HG03039 (cell line): ENCODE results near the gene TMPRSS15.
"Not testable (repeated sequence)": the region's sequence is repeated elsewhere in the genome, so short reads cannot be mapped to it uniquely, and the experiment has no call there.

ENCODE experiments used
- ATAC-seq: cut with Tn5 transposase; IDR thresholded peaks from one replicate; pipeline ENCODE4 v1.9.1; 2021; ENCODE audit warnings: mild to moderate bottlenecking, moderate library complexity; ENCODE audit not compliant: unreplicated experiment

The TMPRSS15 gene

DNA sequence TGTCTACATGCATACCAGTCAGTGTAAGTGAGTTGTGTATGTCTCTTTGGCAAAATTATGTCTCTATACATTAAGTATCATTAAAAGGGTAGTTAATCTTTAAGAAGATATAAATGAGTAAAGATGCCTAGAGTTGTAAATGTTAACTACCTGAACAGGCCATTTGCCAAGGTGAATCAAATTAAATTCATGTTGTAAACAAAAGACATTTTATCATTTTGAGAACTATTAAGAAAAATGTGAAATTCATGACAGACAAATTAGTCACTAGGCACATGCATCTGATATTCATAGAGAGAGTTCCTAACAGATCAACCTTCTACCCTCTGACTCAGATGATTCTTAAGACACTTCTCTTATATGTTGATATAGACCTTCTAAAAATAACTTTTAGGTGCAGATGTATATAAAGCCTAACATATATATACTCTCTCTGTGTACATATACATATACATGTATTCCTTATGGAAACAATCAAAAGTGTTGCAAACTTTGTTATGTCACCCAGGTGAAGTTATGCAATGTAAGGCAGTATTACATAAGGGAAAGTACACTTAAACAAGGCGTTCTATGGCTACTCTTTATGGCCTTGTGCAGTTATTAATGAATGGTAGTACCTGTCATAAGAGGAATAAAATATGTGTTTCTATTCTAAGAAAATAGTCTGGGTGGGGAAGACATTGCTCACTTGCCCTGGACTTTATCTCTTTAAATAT lies at the start of gene TMPRSS15:
TSS of gene TMPRSS15 (minus strand) at position 51 of the 716 bp plus-strand sequence. CDS start 163 bp downstream, outside the sequence.
- ATAC-seq: no peak

DNA sequence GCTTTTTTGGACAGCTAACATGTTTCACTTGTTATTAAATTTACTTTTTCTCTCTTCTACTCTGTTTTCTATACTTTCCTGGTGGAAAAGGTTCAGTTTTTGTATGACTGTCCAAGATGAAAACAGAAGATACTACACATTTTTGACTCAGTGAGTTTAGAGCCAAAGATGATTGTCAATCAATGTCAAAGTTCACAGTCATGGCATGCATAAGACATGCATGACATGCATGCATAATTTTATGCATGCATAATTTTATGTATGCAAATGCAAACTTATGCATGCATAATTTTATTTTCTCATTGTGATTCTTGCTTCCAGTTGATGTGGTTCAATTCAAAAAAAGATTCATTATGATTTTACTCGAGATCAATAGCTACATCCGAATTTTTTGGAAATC lies 48.1 kb upstream of the TMPRSS15 start:
- no peak for ATAC-seq

DNA sequence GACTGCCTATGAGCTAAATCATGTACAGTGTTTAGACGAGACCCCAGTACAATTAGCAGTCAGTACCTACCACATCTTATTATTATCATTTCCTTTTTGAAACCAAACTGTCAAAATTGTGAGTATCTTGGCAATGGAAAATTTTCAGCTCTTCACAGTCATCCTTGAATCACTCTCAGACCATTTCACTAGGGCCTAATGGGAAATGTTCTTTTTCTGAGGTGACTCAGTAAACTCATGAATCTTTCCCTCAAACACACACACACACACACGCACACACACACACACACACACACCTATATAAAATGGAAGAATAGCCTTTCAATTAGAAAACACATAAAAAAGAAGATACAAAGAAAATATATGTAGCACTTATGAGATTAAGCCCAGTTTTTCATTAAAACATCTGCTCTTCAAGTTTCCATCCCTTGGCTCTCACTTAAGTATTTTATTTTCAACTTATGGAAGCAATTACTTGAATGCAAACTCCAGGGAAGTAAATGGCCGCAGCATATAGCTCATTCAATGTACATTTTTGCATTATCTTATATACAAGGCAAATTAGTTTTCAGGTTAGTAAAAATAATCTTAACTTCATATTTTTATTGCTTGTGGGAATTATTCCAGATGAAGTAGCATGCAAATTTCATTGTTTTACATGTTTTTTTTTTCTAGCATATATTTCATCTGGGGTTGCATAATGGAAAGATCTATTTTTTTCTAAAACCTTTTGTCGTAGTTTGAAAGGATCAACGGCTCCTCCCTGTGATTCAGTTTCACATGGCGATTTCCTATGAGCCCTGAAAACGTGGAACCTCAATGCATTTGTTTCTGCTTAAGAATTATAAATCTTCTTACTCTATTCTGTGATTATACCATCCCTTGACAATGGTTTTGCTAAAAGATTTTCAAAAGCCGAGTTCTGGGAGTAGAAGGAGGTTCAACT lies 46.3 kb upstream of the TMPRSS15 start:
- no peak for ATAC-seq

DNA sequence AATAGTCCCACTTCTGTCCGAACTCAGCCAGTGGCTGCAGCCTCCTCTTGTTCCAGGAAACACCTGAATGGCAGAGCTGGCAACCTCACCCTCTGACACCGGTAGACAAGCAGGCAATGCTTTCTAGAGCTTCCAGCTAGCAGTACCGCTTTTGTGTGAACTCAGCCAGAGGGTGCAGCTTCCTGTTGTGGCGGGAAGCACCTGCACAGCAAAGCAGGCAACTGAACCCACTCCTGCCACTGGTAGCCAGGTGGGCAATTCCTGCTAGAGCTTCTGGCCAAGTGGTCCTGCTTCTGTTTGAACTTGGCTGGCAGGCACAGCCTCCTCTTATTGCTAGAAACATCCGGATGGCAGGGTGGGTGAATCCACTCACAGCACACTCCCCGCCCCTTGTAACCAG lies 40.1 kb upstream of the TMPRSS15 start:
- no peak for ATAC-seq

DNA sequence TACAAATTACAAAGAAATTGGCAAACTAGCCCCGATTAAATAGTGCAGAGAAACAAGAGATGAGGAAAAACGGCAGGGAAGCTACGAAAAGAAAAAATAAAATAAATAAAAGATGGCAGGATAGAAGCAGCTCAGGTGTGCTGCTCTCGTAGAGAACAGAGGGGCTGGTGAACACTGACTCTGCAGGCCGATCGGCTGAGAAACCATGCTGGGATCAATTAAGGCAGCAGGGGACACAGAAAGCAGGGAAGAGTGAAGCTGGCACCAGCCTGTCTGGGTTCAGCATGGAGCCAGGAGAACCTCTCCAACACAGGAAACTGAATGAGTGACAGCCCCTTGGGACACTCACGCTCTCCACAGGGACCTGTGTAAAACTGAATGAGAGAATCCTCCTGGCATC lies 39.5 kb upstream of the TMPRSS15 start:
- no peak for ATAC-seq

DNA sequence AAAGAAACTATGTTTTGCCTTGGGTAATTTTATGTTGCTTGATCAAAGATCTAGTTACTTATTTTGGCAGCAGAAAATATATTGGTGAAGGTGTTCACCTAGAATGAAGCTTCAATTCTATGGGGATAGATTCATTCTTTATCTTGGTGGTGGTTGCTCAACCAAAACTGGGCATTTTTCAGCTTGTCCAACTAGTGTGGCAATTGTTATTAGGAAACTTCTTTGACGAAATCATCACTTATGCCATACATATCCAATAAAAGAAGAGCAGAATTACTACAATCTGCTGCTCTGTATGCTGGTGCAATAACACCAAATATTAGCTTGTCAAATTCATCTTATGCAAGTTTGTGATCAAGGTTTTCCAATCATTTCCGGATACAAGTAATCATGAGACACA lies 26.8 kb upstream of the TMPRSS15 start:
- ATAC-seq: no peak

DNA sequence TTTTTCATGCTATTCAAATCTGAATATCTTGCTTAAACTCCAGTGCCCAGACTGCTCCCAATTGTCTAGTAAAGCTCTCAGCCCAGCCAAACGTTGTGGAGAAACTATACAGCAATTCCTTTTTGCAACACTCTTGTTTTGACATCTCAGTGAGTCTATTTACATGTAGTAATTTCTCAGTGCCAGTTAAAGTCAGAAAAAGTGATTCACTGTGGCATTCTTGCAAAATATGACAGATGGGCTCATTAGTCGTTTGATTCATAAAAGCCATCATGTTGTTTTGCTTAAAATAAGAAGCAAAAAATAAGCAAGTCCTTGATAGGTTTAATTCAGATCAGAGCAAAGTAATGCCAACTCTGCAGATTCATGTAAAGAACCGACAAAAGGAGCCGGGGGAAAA lies 20.7 kb upstream of the TMPRSS15 start:
- ATAC-seq: no peak

DNA sequence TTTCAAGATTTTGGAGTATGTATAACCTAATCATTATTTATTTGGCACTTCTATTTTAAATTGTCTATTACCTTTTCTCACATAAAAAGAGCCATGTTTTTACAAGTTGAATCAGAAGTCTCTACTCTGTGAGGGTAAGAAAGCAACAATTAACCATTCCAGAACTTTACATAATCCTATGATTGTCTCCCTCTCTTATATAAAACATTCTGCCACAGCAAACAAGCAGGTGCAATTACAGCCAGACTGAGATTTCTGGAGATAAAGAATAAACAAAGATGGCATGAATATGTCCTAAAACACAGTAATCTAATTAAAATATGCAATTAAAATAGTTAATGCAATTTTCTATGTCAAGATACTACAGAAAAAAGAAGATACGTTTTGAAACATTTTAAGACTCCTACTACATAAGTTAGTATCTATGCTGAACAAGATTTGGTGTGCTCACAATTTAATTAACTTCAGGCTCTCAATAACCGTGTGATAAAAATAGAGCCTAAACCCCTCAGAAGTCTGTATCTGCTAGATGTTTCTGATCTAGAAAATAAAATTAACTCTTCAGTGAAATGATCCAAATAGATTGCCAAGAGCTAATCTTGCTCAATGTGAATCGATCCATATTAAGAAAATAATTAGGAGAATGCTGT lies 13.7 kb upstream of the TMPRSS15 start:
- ATAC-seq: no peak

DNA sequence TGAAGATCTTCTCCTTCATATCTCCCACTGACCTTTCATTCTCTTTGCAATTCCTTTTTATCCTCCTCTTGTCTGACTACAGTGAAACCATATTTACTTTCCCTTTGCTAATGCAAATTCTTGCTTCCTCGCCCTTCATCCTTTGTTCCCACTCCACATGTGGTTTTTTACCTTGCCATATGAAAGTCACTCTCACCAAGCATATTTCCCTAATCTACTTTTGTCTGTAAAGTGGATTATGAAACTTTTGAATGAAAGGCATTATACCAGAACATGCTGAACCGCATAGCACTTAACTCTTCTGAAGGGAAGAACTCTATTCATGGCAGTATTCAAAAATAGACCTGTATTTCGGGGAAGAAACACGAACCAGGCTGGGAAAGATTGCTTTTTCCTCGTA lies 8.0 kb upstream of the TMPRSS15 start:
- ATAC-seq: no peak

DNA sequence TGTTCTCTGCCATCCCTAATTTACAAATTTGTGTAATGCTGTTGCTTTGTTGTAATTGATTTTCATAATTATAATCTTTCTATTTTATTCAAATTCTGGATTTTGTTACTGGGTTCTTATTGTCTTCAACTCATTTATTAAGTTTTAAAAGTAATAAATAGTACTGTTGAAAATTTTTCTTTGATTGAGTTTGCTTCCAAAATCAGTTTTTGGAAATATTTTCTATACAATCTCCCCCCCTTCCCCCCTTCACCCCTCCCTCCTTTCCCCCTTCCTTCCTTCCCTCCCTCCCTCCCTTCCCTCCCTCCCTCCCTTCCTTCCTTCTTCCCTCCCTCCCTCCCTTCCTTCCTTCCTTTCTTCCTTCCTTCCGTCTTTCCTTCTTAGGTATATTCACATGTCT lies 6.0 kb upstream of the TMPRSS15 start:
- no peak for ATAC-seq

DNA sequence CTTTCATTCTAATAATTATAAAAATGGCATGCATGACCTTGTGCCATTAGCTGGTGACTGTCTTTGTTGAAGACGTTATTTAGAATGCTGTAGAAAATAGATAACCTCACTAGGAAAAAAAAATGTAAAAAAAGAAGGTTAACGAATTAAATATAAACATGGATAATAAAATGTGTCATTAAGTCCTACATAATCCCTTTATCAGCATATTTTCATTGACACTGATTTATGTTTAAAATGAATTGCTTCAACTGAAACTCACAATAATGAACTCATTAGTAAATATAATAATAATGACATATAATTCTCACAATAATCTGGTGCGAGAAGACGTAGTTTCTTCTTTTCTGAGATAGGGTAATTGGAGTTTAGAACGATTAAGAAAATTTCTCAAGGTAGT lies 4.7 kb downstream of the TMPRSS15 start:
- no peak for ATAC-seq

DNA sequence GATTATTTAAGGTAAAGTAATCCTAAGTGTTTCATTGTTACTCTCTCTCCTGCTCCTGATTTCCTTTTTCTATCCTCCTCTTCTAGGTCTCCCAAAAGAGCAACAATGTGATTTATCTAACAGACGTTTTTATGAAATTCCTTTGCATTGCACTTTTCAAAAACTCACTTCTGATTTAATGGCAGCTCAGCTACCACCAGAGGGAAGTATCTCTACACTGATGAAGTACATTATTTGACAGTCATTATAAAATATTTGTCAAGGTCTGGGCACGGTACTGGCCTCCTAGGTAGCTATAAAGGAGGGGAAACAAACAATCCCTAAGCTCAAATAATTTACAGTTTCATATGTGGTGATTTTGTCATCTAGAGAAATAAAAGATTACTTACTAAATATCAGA lies 15.6 kb downstream of the TMPRSS15 start:
- ATAC-seq: no peak

DNA sequence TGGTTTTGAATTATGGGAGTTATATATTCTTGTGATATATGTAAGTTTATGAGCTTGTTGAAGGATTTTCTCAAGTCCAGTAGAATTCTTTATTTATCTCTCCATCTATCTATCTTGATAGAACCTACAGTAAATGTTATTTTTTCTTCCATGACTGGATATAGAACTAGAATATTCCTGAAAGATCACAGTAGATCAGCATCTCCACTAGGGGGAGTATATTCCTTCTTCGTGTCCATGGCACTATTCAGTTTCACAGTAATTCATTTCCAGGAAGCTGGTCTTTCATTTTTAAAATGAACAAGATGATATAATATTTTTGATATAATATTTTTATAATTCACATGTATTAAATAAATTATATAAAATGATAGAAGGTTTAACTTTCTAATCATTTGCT lies 18.8 kb downstream of the TMPRSS15 start:
- no peak for ATAC-seq

DNA sequence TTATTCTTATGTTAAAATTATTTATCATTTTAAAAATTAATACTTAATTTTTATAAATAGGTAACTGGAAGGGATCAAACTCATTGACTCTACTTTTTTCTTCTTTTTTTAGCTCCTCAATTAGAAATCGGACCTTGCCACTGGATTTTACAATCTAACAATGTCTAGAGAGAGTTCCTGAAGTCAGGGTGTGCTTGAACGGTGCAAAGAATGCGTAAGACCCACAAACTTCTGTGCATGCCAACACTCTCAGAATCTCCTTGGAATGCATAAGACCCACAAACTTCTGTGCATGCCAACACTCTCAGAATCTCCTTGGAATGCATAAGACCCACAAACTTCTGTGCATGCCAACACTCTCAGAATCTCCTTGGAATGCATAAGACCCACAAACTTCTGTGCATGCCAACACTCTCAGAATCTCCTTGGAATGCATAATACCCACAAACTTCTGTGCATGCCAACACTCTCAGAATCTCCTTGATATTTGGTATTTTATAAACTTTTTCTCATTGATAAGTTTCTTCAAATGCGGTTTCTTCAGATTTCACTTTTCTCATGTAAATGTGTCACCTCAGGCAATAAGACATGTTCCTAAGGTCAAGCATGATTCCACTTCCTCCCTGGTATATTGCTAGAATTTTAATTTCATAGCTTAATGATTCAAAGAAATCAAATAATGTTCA lies 20.5 kb downstream of the TMPRSS15 start:
- not testable (repeated sequence) for ATAC-seq

DNA sequence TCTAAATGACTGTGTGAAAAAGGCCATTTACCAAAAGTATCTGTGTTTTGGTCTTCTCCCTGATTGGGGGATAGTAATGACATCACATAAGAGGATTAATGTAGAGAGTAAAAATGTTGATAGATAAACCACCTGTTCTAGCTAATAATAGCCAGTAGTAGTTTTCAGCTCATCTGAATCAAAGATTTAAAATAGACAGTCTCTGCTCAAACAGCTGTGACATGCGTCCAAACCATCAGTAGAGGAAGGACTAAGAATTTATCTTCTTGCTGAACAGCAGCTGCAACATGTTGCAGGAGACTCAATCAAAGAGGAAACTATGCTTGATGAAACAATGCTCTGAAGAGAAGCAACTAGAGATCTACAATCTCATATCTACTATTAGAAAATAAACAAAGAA lies 21.4 kb downstream of the TMPRSS15 start:
- no peak for ATAC-seq

DNA sequence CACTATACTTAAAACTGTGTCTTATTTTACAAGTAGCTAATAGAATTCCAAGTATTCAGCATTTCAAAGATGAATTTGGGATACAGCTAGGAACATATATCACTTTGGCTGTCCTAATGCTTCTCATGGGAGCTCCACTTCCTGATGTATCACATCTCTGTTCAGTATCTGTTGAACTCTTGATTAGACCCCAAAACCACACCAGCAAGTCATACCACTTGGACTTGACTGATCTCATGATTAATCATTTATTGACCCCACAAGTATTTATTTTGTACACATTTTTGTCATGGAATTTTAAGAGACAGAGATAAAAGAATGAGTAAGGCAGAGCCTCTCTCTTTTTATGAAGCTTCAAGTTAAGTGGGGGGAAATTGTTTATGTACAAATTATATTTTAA lies 30.0 kb downstream of the TMPRSS15 start:
- no peak for ATAC-seq

DNA sequence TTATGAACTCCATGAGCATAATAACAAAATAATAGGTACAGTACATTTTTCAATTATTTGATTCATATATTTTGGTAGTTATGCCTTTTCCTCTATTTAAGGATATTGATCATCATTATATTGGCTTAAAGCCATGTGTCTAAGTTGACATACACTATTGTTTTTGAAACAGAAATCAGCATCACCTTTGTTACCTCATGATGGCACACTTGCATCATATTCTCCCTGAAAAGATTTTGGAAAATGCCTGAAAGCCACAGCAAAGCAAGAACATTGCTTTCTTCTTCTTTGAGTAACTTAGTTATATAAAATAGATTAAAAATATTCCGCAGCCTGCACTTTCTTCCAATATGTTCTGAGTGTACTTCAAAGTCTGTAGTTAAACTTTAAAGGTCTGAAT lies 33.3 kb downstream of the TMPRSS15 start:
- ATAC-seq: no peak

DNA sequence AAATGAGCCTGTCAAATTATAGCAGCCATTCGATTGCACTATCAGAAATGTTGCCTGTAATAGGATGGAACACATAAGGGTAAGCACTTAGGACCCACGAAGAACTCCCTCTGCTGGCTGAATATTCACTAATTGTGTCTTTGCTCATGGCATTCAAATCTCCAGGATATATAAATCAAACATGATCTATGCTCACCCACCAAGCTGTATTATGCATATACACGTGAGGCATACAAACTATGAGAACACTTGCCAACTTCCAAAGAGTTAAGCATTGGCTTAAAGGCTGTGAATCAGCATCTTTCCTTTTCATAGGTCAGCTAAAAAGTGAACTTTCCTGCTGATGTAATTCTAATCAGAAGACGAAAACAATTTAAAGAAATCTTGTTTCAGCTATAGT lies 34.5 kb downstream of the TMPRSS15 start:
- no peak for ATAC-seq

DNA sequence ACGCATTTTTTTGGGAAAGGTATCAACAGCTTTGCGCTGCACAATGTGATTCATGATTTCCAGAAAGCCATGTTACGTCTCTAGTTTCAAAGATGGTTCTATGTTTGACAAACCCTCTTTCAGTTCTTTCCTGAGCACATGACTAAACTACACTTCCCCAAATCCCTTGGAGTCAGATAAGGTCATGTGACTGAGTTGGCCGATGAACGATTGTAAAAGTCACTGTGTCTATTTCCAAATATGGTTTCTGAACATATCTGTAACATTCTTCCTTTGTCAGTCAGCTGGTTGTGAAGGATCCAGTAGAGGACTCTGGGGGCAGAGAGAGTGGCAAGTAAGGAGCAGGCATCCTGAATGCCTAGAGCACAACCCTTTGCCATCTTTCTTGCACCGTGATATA lies 35.4 kb downstream of the TMPRSS15 start:
- ATAC-seq: no peak

DNA sequence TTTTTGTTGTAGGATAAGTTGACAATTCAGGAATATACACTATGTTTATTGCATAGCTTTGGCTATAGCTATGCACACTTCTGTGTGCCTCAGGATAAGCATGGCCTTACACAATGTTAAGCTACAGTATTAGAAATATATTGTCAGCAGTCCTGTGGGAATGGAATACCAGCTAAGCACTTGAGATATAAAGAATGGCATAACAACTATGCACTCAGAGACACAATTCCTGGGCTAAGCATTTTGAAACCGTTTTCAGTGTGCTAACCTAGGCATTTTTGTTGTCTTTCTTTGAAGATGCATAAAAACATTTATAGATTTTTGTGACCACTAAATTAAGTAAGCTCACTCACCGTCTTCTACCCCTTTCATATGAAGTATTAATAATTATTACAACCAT lies 46.8 kb downstream of the TMPRSS15 start:
- no peak for ATAC-seq

DNA sequence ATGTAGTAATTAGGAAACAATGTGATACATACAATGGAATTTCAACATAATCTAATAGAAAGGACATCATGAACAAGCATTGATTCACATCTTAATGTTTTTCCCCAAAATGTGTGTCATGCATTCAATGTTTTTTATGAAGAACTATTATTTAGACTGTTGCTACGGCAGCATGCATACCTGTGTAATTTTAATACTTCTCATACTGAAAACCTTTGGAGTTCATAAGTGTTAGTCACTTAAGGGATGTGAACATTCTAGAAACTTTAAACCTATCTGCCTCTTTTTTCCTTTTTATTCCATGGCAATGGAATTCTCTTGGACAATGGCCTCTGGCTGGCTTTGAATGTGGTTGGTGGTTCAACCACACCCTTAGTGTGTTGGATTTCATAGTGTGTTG lies 48.6 kb downstream of the TMPRSS15 start:
- no peak for ATAC-seq
